Neural cell (in vitro differentiated cells): Measurements from ENCODE around the gene RHOBTB1.

Source experiments
- EP300 ChIP-seq: fragments of 450-650 bp; conservative IDR thresholded peaks from 2 replicates; pipeline ENCODE4 v1.6.1; 2014; ENCODE audit warnings: antibody characterized with exemption, mild to moderate bottlenecking, moderate library complexity; ENCODE audit not compliant: poor library complexity, severe bottlenecking
- EZH2 ChIP-seq: fragments of 200-600, 300-800 bp; shearing (Covaris generic), sonication (generic); IDR thresholded peaks from 2 replicates; pipeline ENCODE4 v1.6.1; 2014; ENCODE audit warnings: antibody characterized with exemption, low read length, borderline replicate concordance, mild to moderate bottlenecking; ENCODE audit not compliant: insufficient read depth, poor library complexity, severe bottlenecking
- MXI1 ChIP-seq: fragments of 450-650 bp; conservative IDR thresholded peaks from 2 replicates; pipeline ENCODE4 v1.6.1; 2014; ENCODE audit warnings: antibody characterized with exemption, mild to moderate bottlenecking; ENCODE audit not compliant: poor library complexity, severe bottlenecking
- POLR2AphosphoS5 ChIP-seq: IDR thresholded peaks from 2 replicates; pipeline ENCODE4 v1.6.1; 2012
- RAD21 ChIP-seq: fragments of 450-650 bp; conservative IDR thresholded peaks from 2 replicates; pipeline ENCODE4 v1.6.1; 2014; ENCODE audit warnings: antibody characterized with exemption, mild to moderate bottlenecking, moderate library complexity
- REST ChIP-seq: IDR thresholded peaks from 2 replicates; pipeline ENCODE4 v1.6.1; 2012; ENCODE audit warnings: borderline replicate concordance
- SMC3 ChIP-seq: fragments of 450-650 bp; conservative IDR thresholded peaks from 2 replicates; pipeline ENCODE4 v1.6.1; 2014; ENCODE audit warnings: antibody characterized with exemption, mild to moderate bottlenecking, moderate library complexity; ENCODE audit not compliant: poor library complexity
- TAF1 ChIP-seq: IDR thresholded peaks from 2 replicates; pipeline ENCODE4 v1.6.1; 2012; ENCODE audit warnings: low read depth
- TF ChIP-seq, protein P1 (sequence below): fragments of 450-650 bp; IDR thresholded peaks from 2 replicates; pipeline ENCODE4 v1.5.1; 2014; ENCODE audit warnings: antibody characterized with exemption, mild to moderate bottlenecking, moderate library complexity; ENCODE audit not compliant: poor library complexity, severe bottlenecking

DNA sequence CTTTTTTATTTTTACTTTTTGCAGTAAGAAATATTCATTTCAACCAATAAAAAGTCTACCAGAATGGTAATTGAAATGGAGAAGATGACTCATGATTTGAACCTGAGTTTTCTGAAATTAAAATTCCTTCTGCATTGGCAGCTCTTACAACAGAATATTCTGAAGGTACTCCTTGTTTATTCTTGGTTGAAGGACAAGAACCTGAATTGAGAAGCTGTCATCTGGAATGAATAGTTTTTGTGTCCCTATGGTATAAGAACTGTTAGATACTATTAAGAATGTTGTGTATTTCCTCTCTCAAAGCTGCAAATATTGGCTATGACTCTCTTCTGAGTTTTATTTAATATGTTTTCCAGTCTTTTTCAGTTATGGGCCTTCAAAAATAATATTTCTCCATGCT, 109.6 kb downstream of the RHOBTB1 start:
- TF ChIP-seq POLR2AphosphoS5 (no peak), REST (no peak), SMC3 (no peak), EZH2 (no peak), TAF1 (no peak), RAD21 (no peak), MXI1 (no peak), EP300 (no peak)
- TF ChIP-seq, protein P1, sequence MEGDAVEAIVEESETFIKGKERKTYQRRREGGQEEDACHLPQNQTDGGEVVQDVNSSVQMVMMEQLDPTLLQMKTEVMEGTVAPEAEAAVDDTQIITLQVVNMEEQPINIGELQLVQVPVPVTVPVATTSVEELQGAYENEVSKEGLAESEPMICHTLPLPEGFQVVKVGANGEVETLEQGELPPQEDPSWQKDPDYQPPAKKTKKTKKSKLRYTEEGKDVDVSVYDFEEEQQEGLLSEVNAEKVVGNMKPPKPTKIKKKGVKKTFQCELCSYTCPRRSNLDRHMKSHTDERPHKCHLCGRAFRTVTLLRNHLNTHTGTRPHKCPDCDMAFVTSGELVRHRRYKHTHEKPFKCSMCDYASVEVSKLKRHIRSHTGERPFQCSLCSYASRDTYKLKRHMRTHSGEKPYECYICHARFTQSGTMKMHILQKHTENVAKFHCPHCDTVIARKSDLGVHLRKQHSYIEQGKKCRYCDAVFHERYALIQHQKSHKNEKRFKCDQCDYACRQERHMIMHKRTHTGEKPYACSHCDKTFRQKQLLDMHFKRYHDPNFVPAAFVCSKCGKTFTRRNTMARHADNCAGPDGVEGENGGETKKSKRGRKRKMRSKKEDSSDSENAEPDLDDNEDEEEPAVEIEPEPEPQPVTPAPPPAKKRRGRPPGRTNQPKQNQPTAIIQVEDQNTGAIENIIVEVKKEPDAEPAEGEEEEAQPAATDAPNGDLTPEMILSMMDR: no peak
